Endothelial cell of umbilical vein (primary cell): ENCODE data around the gene NEDD9. TPM values are rescaled to one million over a fixed set of nuclear protein-coding genes. Genes with fewer than 3 reads are reported as not detected.

Experiments used
- BruUV-seq: library from RNA; stranded (reverse); fragments of 400-500 nt; replicated peaks from 2 replicates; lab custom pipeline; 2021; lab: Mats Ljungman, UMichigan
- CTCF ChIA-PET: fragments of 300-600, 350-600 bp; sonication (Branson Sonifier 250); formaldehyde crosslinking; loops from one replicate; lab custom pipeline; 2021; ENCODE audit warnings: antibody characterized with exemption, inconsistent platforms; lab: Charles Lee
- POLR2A ChIA-PET: fragments of 300-600, 350-600 bp; sonication (Branson Sonifier 250); formaldehyde crosslinking; loops from one replicate; lab custom pipeline; 2021; ENCODE audit warnings: antibody characterized with exemption, inconsistent platforms; lab: Charles Lee
- DNase-seq: peaks from one replicate; pipeline ENCODE4 v3.0.0-alpha.2; 2011; ENCODE audit warnings: low read depth, low spot score
- FAIRE-seq: peaks from 2 replicates; lab custom pipeline; 2011; peaks lifted over from hg19 to GRCh38; lab: Jason Lieb, UNC
- H2AFZ ChIP-seq: 2 replicates; pipeline ENCODE4 v1.6.0; 2012; ENCODE audit warnings: low read depth, low read length, control low read depth, inconsistent platforms
- H3K27ac ChIP-seq: 2 replicates; pipeline ENCODE4 v1.5.1; 2011; ENCODE audit warnings: low read depth, mild to moderate bottlenecking, control low read depth, low read length, moderate library complexity; ENCODE audit not compliant: insufficient read depth
- H3K27me3 ChIP-seq, 2 experiments: 2 replicates each; pipeline versions ENCODE4 v1.6.0 to v1.6.1; 2011; ENCODE audit warnings: low read length in 2 of 2, mixed read lengths in 1 of 2; ENCODE audit not compliant: control insufficient read depth in 2 of 2, insufficient read depth in 2 of 2
- H3K36me3 ChIP-seq, 2 experiments: 2 replicates in 1 of 2; 3 replicates in 1 of 2; pipeline ENCODE4 v1.5.1; 2011; ENCODE audit warnings: low read length in 2 of 2, mild to moderate bottlenecking in 1 of 2, moderate library complexity in 1 of 2; ENCODE audit not compliant: control insufficient read depth in 2 of 2, insufficient read depth in 2 of 2; ENCODE audit errors: extremely low read depth in 1 of 2
- H3K4me1 ChIP-seq: 3 replicates; pipeline ENCODE4 v1.5.1; 2011; ENCODE audit warnings: mild to moderate bottlenecking, low read length; ENCODE audit not compliant: control insufficient read depth, insufficient read depth; ENCODE audit errors: extremely low read depth
- H3K4me2 ChIP-seq: 2 replicates; pipeline ENCODE4 v1.6.1; 2011; ENCODE audit warnings: low read length, control low read depth, mixed read lengths; ENCODE audit not compliant: insufficient read depth
- H3K4me3 ChIP-seq, 3 experiments: fragments of 200-600 bp in 1 of 3; sonication (generic), shearing (Covaris generic) in 1 of 3; replicated peaks in 1 of 3; 2 replicates each; pipeline ENCODE4 v1.5.1; 2011 to 2016; ENCODE audit warnings: control low read depth in 3 of 3, low read length in 3 of 3, mild to moderate bottlenecking in 2 of 3, inconsistent platforms in 1 of 3, low read depth in 1 of 3, moderate library complexity in 1 of 3; ENCODE audit not compliant: insufficient read depth in 1 of 3
- H3K79me2 ChIP-seq: 2 replicates; pipeline ENCODE4 v1.6.0; 2012; ENCODE audit warnings: low read length, inconsistent platforms; ENCODE audit not compliant: control insufficient read depth, insufficient read depth
- H3K9ac ChIP-seq: replicated peaks from 2 replicates; pipeline ENCODE3; 2011; ENCODE audit warnings: low read length, control low read depth; ENCODE audit not compliant: insufficient read depth; ENCODE audit errors: extremely low read depth
- H3K9me1 ChIP-seq: replicated peaks from 3 replicates; pipeline ENCODE4 v1.6.0; 2011; ENCODE audit warnings: mild to moderate bottlenecking, low read length; ENCODE audit not compliant: control insufficient read depth, insufficient read depth; ENCODE audit errors: extremely low read depth
- H3K9me3 ChIP-seq: replicated peaks from 2 replicates; pipeline ENCODE4 v1.5.1; 2012; ENCODE audit warnings: low read length, inconsistent platforms; ENCODE audit not compliant: control insufficient read depth, insufficient read depth
- H4K20me1 ChIP-seq: replicated peaks from 2 replicates; pipeline ENCODE3; 2011; ENCODE audit warnings: mild to moderate bottlenecking, low read length; ENCODE audit not compliant: control insufficient read depth, insufficient read depth; ENCODE audit errors: extremely low read depth
- EZH2 ChIP-seq: IDR thresholded peaks from 2 replicates; pipeline ENCODE4 v1.6.1; 2012; ENCODE audit warnings: borderline replicate concordance, low read depth, mild to moderate bottlenecking, moderate library complexity, low read length, inconsistent platforms; ENCODE audit not compliant: severe bottlenecking
- GATA2 ChIP-seq: IDR thresholded peaks from 2 replicates; pipeline ENCODE4 v1.7.0; 2011; ENCODE audit warnings: low read depth, mild to moderate bottlenecking, moderate library complexity, mixed read lengths, low read length; ENCODE audit not compliant: insufficient read length, insufficient read depth
- MYC ChIP-seq: IDR thresholded peaks from one replicate; pipeline ENCODE4 v1.6.1; 2011; ENCODE audit warnings: mild to moderate bottlenecking, low read depth, low read length
- POLR2A ChIP-seq: IDR thresholded peaks from 2 replicates; pipeline ENCODE4 v1.6.1; 2012; ENCODE audit warnings: low read depth, mild to moderate bottlenecking, control low read depth, low read length
- POLR2AphosphoS5 ChIP-seq: IDR thresholded peaks from 2 replicates; pipeline ENCODE4 v1.6.1; 2012; ENCODE audit warnings: low read depth, mild to moderate bottlenecking, control low read depth, low read length, moderate library complexity; ENCODE audit not compliant: insufficient read depth
- dilution Hi-C: fragments of 300-500 bp; cut with MboI; formaldehyde crosslinking; loops from one replicate; pipeline ENCODE4 v1.15.0; 2019; ENCODE audit warnings: low sequenced_read_pairs; ENCODE audit not compliant: extremely low pct_ligation_motif_present
- intact Hi-C: fragments of 100-400 bp; cut with micrococcal nuclease; formaldehyde crosslinking; loops from one replicate; pipeline ENCODE4 v1.10.0; 2022
- polyA plus RNA-seq, 4 experiments: library from polyadenylated mRNA; depleted of rRNA in 3 of 4; stranded (reverse) in 3 of 4; unstranded in 1 of 4; fragments of >200 nt; gene quantifications; 2 replicates each; pipeline versions ENCODE4 v1.2.1 to v1.2.3, GENCODE V29; 2011 to 2012; ENCODE audit warnings: missing spikeins in 1 of 4
- total RNA-seq: library from RNA; stranded (reverse); gene quantifications from 2 replicates; pipeline ENCODE4 v1.2.3, GENCODE V29; 2021
- TF ChIP-seq, protein P1 (sequence below): IDR thresholded peaks from 2 replicates; pipeline ENCODE4 v1.6.1; 2011; ENCODE audit not compliant: insufficient read depth, insufficient read length
- TF ChIP-seq, protein P2 (sequence below), 2 donors: IDR thresholded peaks; 1 replicate in 1 of 2; 2 replicates in 1 of 2; pipeline ENCODE4 v1.5.1; 2011; ENCODE audit warnings: low read length in 2 of 2, mild to moderate bottlenecking in 2 of 2, moderate library complexity in 2 of 2, control low read depth in 1 of 2, inconsistent platforms in 1 of 2, low read depth in 1 of 2; ENCODE audit not compliant: insufficient read depth in 1 of 2; ENCODE audit errors: extremely low read depth in 1 of 2

NEDD9 gene
- total and polyA plus RNA-seq, 2 donors (not counting 3 experiments of a cell fraction or from before 2014, with no cell fraction given), result 55.2 to 61.0 TPM

DNA sequence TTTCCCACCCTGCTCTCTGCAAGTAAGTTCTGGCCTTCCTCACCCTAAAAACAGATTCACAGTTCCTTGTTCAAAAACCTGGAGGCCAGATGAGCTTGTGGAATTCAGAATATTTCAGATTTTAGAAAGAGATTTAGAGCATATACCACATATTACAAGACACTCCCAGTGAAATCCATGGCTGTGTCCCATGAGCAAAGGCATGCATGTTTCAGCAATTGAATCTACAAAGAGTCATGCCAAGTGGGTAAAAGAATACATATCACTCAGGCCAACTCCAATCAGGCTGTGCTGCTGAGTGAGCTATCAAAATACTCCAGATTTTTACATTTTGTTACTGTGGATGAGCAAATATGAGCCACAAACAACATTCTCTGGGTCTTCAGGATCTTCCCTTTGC, 10.2 kb upstream of the NEDD9 start:
- intact Hi-C loops, result no loop called here
- H3K27ac ChIP-seq, result no peak overlapping the region
- FAIRE-seq (no peak), DNase-seq (no peak)
- H3K36me3 ChIP-seq, result no peaks in the 10 kb centered on the region
- H4K20me1 ChIP-seq, result no peaks in the 10 kb centered on the region
- H3K4me2 ChIP-seq, result no peak overlapping the region
- H3K4me3 ChIP-seq, result no peak overlapping the region
- no peaks in the 10 kb centered on the region for H3K9me3 ChIP-seq
- dilution Hi-C loops, result no loop called here
- BruUV-seq, result no TSS peak
- no peak overlapping the region for H2AFZ ChIP-seq
- POLR2A ChIA-PET, result interaction anchor here (0.6 kb wide), 1 partner anchor 20 kb away, joined by 3 read pairs; no protein-coding TSS in a partner anchor
- no peaks in the 10 kb centered on the region for H3K27me3 ChIP-seq
- H3K9ac ChIP-seq, result no peak overlapping the region
- CTCF ChIA-PET, result interaction anchor here (1.0 to 3.8 kb wide), 12 partner anchors 9 to 288 kb away, joined by 3 to 50 read pairs (median 4); partner anchors contain the start of gene NEDD9
- TF ChIP-seq, protein P1, sequence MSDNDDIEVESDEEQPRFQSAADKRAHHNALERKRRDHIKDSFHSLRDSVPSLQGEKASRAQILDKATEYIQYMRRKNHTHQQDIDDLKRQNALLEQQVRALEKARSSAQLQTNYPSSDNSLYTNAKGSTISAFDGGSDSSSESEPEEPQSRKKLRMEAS, result no peak
- no peak for TF ChIP-seq POLR2AphosphoS5
- no peak for TF ChIP-seq EZH2
- no peaks in the 10 kb centered on the region for H3K79me2 ChIP-seq
- no peaks in the 10 kb centered on the region for H3K9me1 ChIP-seq
- no peaks in the 10 kb centered on the region for H3K4me1 ChIP-seq

DNA sequence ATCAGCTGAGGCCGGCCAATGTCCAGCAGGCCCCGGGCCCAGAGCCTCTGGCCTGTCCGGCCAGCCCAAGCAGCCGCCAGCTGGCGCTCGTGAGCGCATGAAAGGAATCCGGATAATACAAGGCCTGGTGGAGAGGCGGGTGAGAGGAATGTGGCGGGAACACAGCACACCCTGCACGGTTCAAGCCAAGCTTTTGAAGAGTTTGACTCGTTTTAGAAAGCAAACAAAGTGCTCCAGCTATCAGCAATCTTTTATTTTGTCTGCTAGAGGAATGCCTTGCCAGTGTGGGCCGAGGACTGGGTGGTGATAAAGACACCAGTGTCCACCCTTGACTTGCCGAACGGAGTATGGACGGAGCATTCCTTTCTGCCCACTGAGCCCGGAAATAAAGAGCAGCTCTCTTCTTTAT, 9.3 kb upstream of the NEDD9 start:
- FAIRE-seq, result peak; percentile 81
- H3K9ac ChIP-seq, result no peak overlapping the region
- DNase-seq, result peak; percentile 41
- CTCF ChIA-PET, result interaction anchor here (0.6 to 3.8 kb wide), 19 partner anchors 9 to 334 kb away, joined by 3 to 50 read pairs (median 4); partner anchors contain the start of gene NEDD9
- intact Hi-C loops, result loop anchor here (1.0 kb wide), 1 partner anchor 255 kb away; no protein-coding TSS in a partner anchor
- dilution Hi-C loops, result no loop called here
- no peak for TF ChIP-seq MYC
- TF ChIP-seq POLR2AphosphoS5, result no peak
- no peak for TF ChIP-seq EZH2
- TF ChIP-seq POLR2A, result no peak
- TF ChIP-seq GATA2, result no peak
- TF ChIP-seq, protein P2, sequence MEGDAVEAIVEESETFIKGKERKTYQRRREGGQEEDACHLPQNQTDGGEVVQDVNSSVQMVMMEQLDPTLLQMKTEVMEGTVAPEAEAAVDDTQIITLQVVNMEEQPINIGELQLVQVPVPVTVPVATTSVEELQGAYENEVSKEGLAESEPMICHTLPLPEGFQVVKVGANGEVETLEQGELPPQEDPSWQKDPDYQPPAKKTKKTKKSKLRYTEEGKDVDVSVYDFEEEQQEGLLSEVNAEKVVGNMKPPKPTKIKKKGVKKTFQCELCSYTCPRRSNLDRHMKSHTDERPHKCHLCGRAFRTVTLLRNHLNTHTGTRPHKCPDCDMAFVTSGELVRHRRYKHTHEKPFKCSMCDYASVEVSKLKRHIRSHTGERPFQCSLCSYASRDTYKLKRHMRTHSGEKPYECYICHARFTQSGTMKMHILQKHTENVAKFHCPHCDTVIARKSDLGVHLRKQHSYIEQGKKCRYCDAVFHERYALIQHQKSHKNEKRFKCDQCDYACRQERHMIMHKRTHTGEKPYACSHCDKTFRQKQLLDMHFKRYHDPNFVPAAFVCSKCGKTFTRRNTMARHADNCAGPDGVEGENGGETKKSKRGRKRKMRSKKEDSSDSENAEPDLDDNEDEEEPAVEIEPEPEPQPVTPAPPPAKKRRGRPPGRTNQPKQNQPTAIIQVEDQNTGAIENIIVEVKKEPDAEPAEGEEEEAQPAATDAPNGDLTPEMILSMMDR (IDR thresholded peaks at IDR 0.05; ENCODE audit: extremely low read depth in 1 of 2, insufficient read depth in 1 of 2, low read depth in 1 of 2, low read length in 2 of 2), result peak; percentile 85 to 91
- H4K20me1 ChIP-seq, result no peaks in the 10 kb centered on the region
- H3K9me1 ChIP-seq, result no peaks in the 10 kb centered on the region
- no peak overlapping the region for H2AFZ ChIP-seq
- no peak overlapping the region for H3K27ac ChIP-seq
- H3K4me3 ChIP-seq, result no peak overlapping the region
- no peaks in the 10 kb centered on the region for H3K4me1 ChIP-seq
- no peaks in the 10 kb centered on the region for H3K9me3 ChIP-seq
- H3K79me2 ChIP-seq, result no peaks in the 10 kb centered on the region
- POLR2A ChIA-PET, result interaction anchor here (0.6 kb wide), 1 partner anchor 19 kb away, joined by 3 read pairs; no protein-coding TSS in a partner anchor
- BruUV-seq, result no TSS peak
- H3K27me3 ChIP-seq, result no peaks in the 10 kb centered on the region
- H3K4me2 ChIP-seq, result no peak overlapping the region
- no peaks in the 10 kb centered on the region for H3K36me3 ChIP-seq
